SHP77 (cell line): ENCODE results near the gene THAP3.

Experiments
- DNase-seq, 2 experiments: peaks; one replicate each; lab custom pipeline; 2025; lab: John Stamatoyannopoulos, UW

Gene THAP3

GRCh38 chr1:6612641-6613360 lies 11.9 kb upstream of the THAP3 start:
- peak; percentile 35 to 57 for DNase-seq

GRCh38 chr1:6613361-6614018 lies 11.2 kb upstream of the THAP3 start, which contains the start of gene PHF13:
Gene PHF13 (plus strand): TSS chr1:6613731. CDS start chr1:6614067, 336 bp downstream.
- DNase-seq, result peak; percentile 95 to 97

- DNase-seq, result no peak
These were observed 10.4 kb upstream of the THAP3 start for GRCh38 chr1:6614019-6614928.

GRCh38 chr1:6614929-6615785 lies 9.5 kb upstream of the THAP3 start:
- DNase-seq, result no peak

- no peak for DNase-seq
These were observed 5.6 kb upstream of the THAP3 start for GRCh38 chr1:6619045-6619444.

- no peak for DNase-seq
These were observed 3.0 kb upstream of the THAP3 start for GRCh38 chr1:6621429-6622391.

GRCh38 chr1:6622396-6623152 lies 2.1 kb upstream of the THAP3 start:
- DNase-seq, result no peak

- no peak for DNase-seq
These were observed 1.3 kb upstream of the THAP3 start for GRCh38 chr1:6623269-6623965.

- DNase-seq, result no peak
These were observed 999 bp downstream of the THAP3 start for GRCh38 chr1:6625584-6626149.

- no peak for DNase-seq
These were observed 2.4 kb downstream of the THAP3 start for GRCh38 chr1:6627031-6627430.

- DNase-seq, result no peak
These were observed 3.3 kb downstream of the THAP3 start for GRCh38 chr1:6627841-6628545.

- no peak for DNase-seq
These were observed 4.4 kb downstream of the THAP3 start for GRCh38 chr1:6628971-6629479.

GRCh38 chr1:6630027-6630426 lies 5.4 kb downstream of the THAP3 start:
- no peak for DNase-seq

GRCh38 chr1:6631058-6631457 lies 6.4 kb downstream of the THAP3 start:
- DNase-seq, result no peak

- DNase-seq, result no peak
These were observed 8.2 kb downstream of the THAP3 start for GRCh38 chr1:6632588-6633514.

- peak; percentile 32 to 40 for DNase-seq
These were observed 9.8 kb downstream of the THAP3 start for GRCh38 chr1:6634371-6635052.
